Nucleus accumbens (tissue), 56 donors: ENCODE results near the gene HNRNPF.
A peak's percentile ranks its signal among the peaks of the same experiment; 100 is the strongest.

Experiments
- DNase-seq, 56 donors: peaks; one replicate each; lab custom pipeline; 2025; lab: John Stamatoyannopoulos, UW

HNRNPF gene

DNA sequence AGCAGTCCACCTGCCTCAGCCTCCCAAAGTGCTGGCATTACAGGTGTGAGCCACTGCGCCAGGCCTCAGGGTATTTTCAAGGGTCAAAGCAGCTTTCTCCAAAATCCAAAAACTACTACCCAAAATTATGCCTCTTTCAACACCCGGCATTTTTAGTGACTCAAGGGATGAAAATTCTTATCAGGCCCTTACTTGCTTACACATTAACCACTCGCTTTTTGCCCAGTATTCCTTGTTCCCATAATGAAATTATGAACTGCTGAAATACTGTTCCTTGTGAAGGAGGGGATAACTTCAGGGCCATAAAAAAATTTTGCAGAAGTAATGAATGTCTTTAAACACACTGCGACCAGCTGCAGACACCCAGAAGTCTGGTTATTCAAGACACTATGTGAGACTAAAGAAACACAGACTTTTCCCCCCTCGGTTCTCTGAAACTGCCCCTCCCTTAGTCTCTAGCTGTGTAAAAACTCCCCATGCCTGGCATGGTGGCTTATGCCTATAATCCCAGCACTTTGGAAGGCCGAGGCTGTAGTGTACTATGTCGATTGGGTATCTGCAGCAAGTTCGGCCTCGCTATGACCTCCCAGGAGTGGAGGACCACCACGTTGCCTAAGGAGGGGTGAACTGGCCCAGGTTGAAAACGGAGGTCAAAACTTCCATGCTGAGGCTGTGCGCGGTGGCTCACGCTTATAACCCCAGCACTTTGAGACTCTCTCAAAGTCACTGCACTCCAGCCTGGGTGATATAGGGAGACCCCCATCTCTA, 25.6 kb downstream of the HNRNPF start:
- DNase-seq: no peak

- DNase-seq: no peak
Observed at GRCh38 chr10:43380610-43381222, 28.3 kb downstream of the HNRNPF start.

DNA sequence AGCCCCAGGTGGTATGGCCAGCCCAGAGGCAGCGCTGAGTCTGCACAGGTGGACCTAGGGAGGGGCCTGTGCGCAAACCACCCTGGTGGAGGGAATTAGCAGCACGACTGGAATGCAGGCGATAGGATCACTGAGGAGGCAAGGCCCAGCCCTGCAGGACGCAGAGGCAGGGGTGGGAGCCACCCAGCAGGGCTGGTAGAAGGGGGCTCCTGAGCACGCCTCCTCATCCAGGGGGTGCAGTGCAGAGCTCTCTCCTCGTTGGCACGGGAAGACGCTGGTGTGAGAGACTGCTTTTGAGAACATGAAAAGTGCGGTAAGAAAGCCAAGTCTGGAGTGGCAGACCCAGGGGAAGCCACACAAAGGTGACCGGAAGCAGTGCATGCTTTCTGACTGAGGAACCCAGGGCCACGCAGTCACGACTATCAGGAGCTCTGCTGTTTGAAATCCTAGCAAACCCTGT, 31.5 kb downstream of the HNRNPF start:
- no peak for DNase-seq

DNA sequence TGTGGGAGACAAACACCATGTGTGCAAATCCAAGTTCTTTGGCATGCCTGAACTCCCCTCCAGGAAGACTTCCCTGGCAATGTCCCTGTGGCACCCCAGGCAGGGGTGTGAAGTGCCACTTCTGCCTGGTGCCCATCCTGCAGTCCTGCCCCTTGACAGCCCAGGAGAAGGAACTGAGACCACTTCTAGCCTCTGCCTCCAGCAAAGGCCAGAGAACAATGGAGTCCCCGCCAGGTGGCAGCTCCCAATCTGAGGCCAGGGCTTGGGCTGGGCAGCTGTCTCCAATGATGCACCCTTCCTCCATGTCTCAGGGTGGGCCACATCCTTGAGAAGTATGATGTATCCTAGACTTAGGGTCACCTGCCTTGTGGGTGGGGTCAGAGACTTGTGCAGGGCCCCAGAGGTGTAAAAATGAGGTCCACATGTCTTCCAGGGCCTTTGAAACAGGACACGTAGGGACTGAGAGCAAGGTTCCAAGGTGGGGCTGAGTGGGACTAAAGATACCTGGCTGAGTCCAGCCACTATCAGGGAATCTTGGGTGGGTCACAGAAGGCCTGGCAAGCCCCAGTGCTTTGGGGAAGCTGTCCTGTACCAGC, 32.1 kb downstream of the HNRNPF start:
- no peak for DNase-seq

- DNase-seq: no peak
Observed at GRCh38 chr10:43376046-43376635, 32.8 kb downstream of the HNRNPF start.

- DNase-seq: no peak
Observed at GRCh38 chr10:43375401-43376020, 33.5 kb downstream of the HNRNPF start.

DNA sequence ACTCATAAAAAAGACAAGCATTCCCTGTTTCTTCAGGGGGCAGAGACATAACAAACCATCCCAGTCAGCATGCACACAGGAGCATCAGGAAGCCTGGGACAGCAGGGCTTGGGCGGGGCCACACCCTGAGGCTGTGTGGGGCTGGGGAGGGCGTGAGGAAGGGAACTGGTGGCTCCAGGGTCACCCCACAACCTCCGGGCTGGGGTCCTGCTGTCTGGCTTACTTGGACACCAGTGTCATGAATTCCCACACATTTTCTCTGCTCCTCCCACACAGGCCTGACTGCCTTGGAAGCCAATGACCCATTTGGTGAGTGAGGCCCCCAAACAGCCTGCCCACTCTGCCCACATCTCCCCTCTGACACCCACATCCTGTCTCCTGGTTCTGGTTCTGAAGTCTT, 34.8 kb downstream of the HNRNPF start:
- no peak for DNase-seq

GRCh38 chr10:43373461-43373860, 35.5 kb downstream of the HNRNPF start:
- DNase-seq: peak in 2 of 56 donors; percentile 38 to 41

DNA sequence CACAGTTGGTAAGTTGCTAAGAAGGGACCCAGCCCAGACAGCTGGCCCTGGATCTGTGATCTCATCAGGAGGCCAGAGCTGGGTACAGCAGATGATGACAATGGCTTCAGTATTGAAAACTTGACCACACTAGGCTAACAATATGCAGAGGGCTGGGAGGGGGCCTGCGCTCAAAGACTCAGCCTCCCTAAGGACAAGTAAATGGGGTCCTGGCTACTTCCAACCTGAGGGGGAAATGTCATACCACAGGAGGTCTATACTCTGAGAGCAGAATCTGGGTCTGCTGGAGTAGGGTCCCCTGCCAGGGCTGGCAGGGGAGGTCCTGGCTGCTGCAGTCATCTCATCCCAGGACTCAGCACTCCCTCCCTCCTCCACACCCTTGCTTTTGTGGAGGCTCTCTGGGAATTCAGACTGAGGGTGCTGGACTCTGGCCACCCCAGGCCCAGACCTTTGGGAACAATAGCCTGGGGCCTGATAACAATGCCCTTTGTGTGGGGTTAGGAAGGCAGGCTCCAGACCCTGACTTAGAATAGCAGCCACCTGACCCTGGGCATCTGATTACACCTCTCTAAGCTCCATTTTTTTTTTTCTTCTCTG, 36.1 kb downstream of the HNRNPF start:
- DNase-seq: peak in 52 of 56 donors; percentile 21 to 95 (median 80)

DNA sequence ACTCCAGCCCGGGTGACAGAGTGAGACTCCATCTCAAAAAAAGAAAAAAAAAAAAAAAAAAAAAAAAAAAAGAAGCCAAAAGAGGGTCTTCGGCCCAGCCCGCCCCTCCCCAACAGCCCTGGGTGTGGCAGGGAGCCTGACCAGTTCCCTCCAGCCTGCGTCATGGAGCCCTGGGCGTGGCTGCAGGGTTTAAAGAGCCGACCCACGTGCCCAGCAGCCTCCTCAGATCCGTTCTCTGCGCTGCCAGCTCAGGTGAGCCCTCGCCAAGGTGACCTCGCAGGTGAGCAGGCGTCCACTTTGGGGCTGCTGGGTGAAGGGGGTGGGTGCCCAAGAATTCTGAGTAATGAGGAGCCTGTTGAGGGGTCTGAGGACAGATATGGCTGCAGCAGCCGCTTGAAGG, 37.6 kb downstream of the HNRNPF start, which contains the start of gene FXYD4:
FXYD4 (plus strand) TSS at position 219 of the 400 bp plus-strand sequence. CDS start 2,111 bp downstream, outside the sequence.
- DNase-seq: no peak

DNA sequence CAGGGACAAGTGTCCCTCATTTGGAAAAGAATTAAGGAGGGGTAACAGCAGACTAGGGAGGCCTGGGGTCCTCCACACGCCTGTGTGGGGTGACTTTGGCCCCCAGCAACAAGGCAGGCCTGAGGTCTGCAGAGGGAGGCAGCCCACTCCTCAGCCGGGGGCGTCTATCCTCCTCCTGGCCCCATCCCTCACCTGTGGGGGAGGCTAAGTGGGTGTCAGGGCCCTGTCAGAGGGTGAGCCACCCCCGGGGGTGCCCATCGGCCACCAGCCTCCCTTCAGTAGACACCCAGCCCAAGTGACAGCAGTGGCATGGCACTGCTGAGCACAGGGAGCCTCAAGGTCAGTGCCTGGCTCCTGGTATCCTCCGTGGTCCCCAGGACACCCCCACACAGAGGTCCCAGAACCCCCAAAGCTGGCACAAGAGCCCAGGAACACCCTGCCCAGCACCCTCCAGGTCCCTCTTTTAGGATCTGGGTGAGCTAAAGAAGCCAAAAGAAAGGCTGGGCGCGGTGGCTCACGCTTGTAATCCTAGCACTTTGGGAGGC, 38.2 kb downstream of the HNRNPF start:
- DNase-seq: no peak

DNA sequence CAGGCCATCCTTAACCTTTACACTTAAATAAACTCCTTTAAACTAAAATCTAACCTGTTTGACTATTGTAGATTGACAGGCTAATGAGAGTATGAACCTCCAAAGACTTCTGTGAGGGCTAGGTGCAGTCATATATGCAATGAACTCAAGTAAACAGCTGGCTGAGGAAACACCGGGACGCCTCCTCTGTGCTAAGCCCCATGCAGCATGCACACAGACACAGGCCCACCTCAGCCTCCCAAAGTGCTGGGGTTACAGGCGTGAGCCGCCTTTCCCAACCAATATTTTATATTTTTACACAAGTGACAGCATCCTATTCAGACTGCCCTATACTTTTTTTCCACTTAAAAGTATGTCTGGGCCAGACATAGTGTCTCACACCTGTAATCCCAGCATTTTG, 39.1 kb downstream of the HNRNPF start:
- no peak for DNase-seq

GRCh38 chr10:43365001-43365400, 44.0 kb downstream of the HNRNPF start:
- DNase-seq: no peak

DNA sequence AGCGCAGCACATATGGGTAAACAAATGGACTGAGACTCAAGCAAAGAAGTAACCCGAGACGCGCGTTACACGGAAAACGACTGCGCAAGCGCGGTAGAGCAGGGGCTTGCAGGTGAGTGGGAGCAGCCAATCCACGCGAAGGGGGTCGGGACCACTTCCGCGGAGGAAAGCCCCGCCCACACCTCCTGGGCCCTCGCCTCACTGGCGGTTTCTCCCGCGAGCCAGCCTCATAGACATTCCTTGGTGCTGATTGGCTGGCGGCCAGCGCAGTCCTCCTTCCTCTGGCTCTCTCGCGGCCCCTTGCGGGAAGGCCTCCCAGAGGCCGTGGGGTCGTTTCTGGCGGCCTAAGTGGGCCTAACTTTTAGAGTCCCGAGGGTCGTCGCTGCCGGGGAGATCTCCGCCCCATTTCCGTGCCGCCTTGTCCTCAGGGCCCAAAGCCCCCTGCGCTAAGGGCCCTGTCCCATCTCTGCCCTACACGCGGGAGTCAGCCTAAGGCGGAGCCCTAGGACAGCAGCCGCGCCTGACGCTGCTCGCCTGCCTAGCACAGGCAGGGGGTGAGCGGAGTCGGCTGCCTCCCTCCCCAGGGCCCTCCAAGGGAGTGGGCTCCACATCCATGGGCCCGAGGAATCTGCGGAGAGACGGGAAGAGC, 46.7 kb downstream of the HNRNPF start:
- DNase-seq: peak; percentile 67 to 98 (median 90)

DNA sequence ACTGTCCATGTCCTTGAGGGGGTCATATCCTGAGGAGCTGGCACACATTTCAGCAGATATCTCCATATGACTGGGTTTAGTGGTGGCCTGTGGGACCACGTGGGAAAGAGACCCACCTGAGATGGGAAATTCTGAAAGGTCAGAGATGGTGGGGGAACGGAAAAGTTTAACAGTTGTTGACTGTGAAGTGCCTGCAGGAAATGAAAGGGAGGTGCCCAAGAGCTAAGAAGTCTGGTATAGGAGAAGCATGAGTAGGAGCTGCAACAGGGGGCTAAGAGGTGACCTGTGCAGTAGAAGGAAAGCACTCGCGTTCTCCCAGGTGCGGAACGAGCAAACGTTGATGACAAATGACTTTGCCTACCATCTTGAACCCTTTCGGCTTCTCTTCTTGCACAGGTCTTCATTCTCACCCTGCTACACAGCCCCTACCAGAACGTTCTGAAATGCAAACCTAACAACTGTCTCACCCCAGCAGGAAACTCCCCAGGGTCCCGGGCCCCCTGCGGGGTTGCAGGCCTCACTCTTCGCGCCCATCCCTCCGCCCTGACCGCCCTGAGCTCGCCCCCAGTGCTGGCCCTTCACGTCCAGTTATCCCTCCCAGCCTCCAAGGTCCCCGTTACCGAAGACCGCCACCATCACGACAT, 47.3 kb downstream of the HNRNPF start:
- DNase-seq: no peak

DNA sequence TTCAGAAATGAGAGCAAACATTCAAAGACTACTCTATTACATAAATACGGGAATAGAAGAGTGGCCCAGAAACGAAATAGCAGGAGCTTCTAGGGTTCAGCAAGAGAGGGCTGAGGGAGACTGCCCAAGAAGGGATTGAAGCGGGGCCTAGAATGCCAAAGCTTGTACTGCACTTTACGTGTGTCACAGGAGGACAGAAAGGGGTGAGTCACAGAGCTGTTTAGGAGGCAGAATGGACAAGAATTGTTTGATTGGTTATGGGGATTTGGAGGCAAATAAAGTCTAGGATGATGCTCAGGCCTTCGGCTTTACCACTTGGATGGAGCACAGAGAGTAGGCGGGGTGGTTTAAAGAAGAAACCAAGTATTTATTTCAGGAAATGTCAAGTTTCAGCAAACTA, 48.9 kb downstream of the HNRNPF start:
- DNase-seq: no peak

DNA sequence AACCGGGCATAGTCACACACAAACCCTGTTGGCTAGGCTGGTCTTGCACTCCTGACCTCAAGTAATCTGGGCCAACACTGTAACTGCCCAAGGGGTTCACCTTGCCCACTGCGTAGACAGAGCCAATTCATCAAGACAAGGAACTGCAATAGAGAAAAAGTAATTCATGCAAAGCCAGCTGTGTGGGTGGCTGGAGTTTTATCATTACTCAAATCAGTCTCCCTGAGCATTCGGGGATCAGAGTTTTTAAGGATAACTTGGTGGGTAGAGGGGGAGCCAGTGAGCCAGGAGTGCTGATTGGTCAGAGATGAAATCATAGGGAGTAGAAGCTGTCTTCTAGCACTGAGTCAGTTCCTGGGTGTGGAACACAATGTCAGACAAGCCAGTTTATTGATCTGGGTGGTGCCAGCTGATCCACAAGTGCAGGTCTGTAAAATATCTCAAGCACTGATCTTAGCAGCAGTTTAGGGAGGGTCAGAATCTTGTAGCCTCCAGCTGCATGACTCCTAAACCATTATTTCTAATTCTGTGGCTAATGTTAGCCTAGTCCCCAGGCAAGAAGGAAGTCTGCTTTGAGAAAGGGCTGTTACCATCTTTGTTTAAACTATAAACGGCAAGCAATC, 53.1 kb downstream of the HNRNPF start:
- peak in 23 of 56 donors; percentile 9 to 83 (median 45) for DNase-seq

GRCh38 chr10:43354879-43355380, 54.1 kb downstream of the HNRNPF start:
- DNase-seq: no peak

- no peak for DNase-seq
Observed at GRCh38 chr10:43354330-43354635, 54.7 kb downstream of the HNRNPF start.
